OCI-LY7 (cell line): ENCODE data around the gene LCN6.

Experiments
- CTCF ChIP-seq: fragments of 200-600 bp; sonication (generic); conservative IDR thresholded peaks from 2 replicates; pipeline ENCODE4 v1.5.1; 2014; ENCODE audit warnings: mild to moderate bottlenecking, antibody characterized with exemption, low read length, moderate library complexity, mixed read lengths
- EZH2phosphoT487 ChIP-seq: fragments of 200-600 bp; sonication (generic); IDR thresholded peaks from 2 replicates; pipeline ENCODE4 v1.6.1; 2018; ENCODE audit warnings: low read depth, borderline replicate concordance, mild to moderate bottlenecking, mixed run types, antibody characterized with exemption, low read length, moderate library complexity, mixed read lengths

GRCh38 chr9:136796238-136796774, 48.0 kb upstream of the LCN6 start, which contains the start of gene CCDC183:
- TF ChIP-seq CTCF (no peak), EZH2phosphoT487 (no peak)
